Thyroid gland (tissue), 4 donors: Measurements from ENCODE around the gene MLF2.
A peak's percentile ranks its signal among the peaks of the same experiment; 100 is the strongest.

Source experiments
- CTCF ChIP-seq, 6 experiments: fragments of 200-600 bp in 3 of 6; fragments of 450-650 bp in 3 of 6; sonication (generic) in 3 of 6; IDR thresholded peaks; one replicate each; pipeline ENCODE4 v1.5.1; 2016 to 2019; ENCODE audit warnings: antibody characterized with exemption in 6 of 6, mild to moderate bottlenecking in 2 of 6, inconsistent platforms in 1 of 6, moderate library complexity in 1 of 6
- POLR2A ChIP-seq, 2 donors: fragments of 450-650 bp; IDR thresholded peaks; one replicate each; pipeline ENCODE4 v1.6.1; 2017; ENCODE audit warnings: antibody characterized with exemption in 2 of 2, mild to moderate bottlenecking in 2 of 2, moderate library complexity in 1 of 2

- TF ChIP-seq POLR2A (IDR thresholded peaks at IDR 0.05) = peak; percentile 58 to 91
- no peak for TF ChIP-seq CTCF (IDR thresholded peaks at IDR 0.05)
Measured at GRCh38 chr12:6765634-6766581, 13.0 kb upstream of the MLF2 start, which contains the start of gene PTMS.
